CD4-positive, alpha-beta T cell treated with Interleukin-6 for 4 hours (primary cell): ENCODE results near the gene CDH4.
"Not testable (repeated sequence)": the region's sequence is repeated elsewhere in the genome, so short reads cannot be mapped to it uniquely, and the experiment has no call there.

Source experiments
- DNase-seq: peaks from one replicate; pipeline ENCODE4 v3.0.0-alpha.2; 2020; ENCODE audit warnings: mixed read lengths

CDH4 gene

DNA sequence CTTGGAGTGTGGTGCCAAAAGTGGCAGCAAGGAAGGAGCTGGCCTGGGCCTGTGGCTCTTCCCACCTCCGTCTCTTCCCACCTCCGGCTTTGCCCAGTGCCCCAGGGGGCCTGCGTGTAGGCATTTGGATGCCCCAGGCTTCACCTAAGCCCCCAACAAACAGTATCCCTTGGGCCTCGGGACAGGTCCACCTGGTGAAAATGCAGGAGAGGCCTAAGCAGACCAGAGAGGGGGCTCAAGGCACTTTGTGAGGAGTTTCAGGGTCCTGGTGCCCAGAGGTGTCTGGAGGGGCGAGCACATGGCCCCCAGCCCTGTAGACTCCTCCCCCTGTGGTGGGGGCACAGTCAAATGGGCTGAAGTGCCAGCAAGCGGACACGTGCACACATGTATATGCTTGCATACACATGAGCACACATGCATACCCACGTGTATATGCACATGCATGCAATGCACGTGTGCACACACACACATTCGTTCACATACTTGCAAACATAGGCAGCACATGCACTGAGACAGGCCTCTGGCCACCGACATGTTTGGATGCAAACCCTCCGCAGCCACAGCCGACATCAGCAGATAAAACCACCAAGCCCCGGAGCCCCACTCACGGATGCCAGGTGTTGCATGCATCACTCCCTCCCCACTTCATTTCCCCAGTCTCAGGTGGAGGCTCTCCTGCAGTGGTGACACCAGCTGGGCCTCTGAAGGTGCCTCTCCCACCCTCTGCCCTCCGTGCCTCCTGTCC, 689.1 kb downstream of the CDH4 start:
- no peak for DNase-seq

- no peak for DNase-seq
Observed at GRCh38 chr20:61941721-61942405, 689.8 kb downstream of the CDH4 start.

- no peak for DNase-seq
Observed at GRCh38 chr20:61942526-61942925, 690.5 kb downstream of the CDH4 start.

GRCh38 chr20:61944967-61945366, 692.9 kb downstream of the CDH4 start:
- not testable (repeated sequence) for DNase-seq

DNA sequence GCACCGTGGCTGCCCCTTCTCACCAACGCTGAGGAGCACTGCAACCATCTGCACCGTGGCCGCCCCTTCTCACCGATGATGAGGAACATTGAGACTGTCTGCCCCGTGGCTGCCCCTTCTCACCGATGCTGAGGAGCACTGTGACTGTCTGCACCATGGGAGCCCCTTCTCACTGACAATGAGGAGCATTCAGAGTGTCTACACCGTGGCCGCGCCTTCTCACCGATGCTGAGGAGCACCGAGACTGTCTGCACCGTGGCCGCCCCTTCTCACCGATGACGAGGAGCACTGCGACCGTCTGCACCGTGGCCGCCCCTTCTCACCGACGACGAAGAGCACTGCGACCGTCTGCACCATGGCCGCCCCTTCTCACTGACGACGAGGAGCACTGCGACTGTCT, 693.4 kb downstream of the CDH4 start:
- not testable (repeated sequence) for DNase-seq

DNA sequence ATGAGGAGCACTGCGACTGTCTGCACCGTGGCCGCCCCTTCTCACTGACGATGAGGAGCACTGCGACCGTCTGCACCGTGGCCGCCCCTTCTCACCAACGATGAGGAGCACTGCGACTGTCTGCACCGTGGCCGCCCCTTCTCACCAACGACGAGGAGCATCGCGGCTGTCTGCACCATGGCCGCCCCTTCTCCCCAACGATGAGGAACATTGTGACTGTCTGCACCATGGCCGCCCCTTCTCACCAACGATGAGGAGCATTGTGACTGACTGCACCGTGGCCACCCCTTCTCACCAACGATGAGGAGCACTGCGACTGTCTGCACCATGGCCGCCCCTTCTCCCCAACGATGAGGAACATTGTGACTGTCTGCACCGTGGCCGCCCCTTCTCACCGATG, 696.0 kb downstream of the CDH4 start:
- not testable (repeated sequence) for DNase-seq

DNA sequence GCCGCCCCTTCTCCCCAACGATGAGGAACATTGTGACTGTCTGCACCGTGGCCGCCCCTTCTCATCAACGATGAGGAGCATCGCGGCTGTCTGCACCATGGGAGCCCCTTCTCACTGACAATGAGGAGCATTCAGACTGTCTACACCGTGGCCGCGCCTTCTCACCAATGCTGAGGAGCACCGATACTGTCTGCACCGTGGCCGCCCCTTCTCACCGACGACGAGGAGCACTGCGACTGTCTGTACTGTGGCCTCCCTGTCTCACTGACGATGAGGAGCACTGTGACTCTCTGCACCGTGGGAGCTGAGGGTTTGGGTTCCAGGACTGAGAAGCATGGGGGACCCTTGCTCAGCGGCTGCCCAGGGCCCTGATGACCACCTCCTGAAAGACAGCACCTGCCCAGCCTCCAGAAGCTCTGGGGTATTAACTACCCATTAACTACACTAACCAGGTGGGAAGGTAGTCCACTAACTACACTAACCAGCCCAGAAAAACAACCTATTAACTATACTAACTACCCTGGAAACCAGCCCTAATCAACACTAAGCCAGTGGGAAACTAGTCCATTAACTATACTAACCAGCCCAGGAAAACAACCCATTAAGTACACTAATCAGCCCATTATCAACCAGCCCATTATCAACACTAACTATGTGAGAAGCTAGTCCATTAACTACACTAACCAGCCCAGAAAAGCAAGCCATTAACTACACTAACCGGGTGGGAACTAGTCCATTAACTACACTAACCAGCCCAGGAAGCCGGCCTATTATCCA, 696.7 kb downstream of the CDH4 start:
- no peak for DNase-seq

DNA sequence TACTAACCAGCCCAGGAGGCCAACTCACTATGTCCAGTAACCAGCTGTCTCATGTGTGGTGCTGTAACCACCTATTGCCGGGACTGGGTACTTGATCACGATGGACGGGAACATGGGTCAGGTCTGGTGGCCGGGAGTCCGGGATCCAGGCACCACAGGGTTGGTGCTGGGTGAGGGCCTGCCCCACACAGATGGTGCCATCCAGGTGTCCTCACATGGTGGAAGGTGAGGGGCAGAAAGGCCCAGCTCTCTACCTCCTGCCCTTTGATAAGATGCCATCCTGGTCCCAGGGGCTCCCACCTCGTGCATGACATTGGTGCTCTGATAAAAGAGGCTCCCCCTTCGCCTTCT, 697.3 kb downstream of the CDH4 start:
- no peak for DNase-seq

- no peak for DNase-seq
Observed at GRCh38 chr20:61949714-61950640, 697.9 kb downstream of the CDH4 start.

- DNase-seq, result no peak
Observed at GRCh38 chr20:61950641-61951071, 698.6 kb downstream of the CDH4 start.

DNA sequence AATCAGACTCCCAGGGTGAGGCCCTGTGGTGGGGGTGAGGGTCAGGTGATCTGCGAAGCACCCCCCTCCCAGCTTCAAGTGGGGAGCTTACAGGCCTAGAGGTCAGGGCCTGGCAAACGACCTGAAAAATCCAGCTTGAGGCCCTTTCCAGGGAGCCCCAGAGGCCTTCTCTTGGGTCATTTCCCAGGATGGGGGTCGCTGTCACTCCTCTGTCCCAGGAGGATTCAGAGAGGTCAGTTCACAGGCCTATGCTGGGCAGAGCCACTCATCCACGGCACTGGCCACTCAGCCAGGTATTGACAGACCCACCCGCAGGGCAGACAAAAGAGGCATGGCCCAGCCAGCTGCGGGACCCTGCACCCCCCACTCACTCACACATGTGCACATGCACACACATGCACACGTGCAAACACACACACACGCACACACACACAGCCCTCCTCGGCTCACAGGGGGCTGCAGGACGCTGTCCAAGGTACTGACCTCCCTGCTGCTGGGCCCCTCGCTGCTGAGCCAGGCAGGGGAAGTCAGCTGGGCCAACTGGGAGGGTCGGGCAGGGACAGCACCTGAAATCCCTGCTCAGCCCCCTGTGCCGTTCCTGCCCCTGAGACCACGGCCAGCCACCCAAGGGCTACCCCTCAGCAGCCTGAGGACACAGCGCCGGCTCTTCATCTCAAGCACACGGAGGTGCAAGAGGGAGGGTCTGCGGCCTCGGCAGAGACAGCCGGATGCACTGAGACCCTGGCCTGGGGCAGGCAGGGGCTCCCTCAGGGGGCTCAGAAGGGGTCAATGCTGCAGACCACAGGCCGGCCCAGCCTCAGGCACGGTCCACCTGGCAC, 699.9 kb downstream of the CDH4 start:
- DNase-seq, result no peak

- no peak for DNase-seq
Observed at GRCh38 chr20:61953037-61954021, 701.3 kb downstream of the CDH4 start.

- no peak for DNase-seq
Observed at GRCh38 chr20:61954276-61955021, 702.4 kb downstream of the CDH4 start.

DNA sequence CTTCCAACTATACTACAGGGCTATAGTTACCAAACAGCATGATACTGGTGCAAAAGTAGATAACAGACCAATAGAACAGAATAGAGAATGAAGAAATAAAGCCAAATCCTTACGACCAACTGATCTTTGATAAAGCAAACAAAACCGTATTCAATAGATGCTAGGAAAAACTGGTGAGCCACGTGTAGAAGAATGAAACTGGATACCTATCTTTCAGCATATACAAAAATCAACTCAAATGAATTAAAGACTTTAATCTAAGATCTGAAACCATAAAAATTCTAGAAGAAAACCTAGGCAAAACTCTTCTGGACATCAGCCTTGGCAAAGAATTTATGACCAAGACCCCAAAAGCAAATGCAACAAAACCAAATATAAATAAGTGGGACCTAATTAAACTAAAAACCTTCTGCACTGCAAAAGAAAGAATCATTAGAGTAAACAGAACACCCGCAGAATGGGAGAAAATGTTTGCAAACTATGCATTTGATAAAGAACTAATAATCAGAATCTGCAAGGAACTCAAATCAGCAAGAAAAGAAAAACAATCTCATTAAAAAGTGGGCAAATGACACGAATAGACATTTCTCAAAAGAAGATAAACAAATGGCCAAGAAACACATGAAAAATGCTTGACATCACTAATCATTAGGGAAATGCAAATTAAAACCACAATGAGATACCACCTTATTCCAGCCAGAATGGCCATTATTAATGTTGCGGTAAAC, 703.8 kb downstream of the CDH4 start:
- DNase-seq, result no peak

- no peak for DNase-seq
Observed at GRCh38 chr20:61956396-61957342, 704.6 kb downstream of the CDH4 start.

- DNase-seq, result no peak
Observed at GRCh38 chr20:61957961-61958715, 706.1 kb downstream of the CDH4 start.
